Measurements from ENCODE around the gene MBD4. TPM values are rescaled to one million over a fixed set of nuclear protein-coding genes. Genes with fewer than 3 reads are reported as not detected.

Gene MBD4
- total and polyA plus RNA-seq, 4 donors = 16.7 to 49.8 (median 36.2) TPM

GRCh38 chr3:129434140-129434539 is 5.6 kb downstream of the MBD4 start:
- TF ChIP-seq CTCF (IDR thresholded peaks at IDR 0.05; ENCODE audit: control extremely low read depth, extremely low read depth) = no peak
- WGBS, 2 donors = 97 to 100% methylated on average over 1 of the region's 1 CpG
- Histone ChIP-seq H3K27ac (ENCODE audit: low read depth in 1 of 2, low read length in 1 of 2) (no peak overlapping the region), H3K4me1 (ENCODE audit: control insufficient read depth in 5 of 5, insufficient read depth in 5 of 5, low read length in 5 of 5) (peaks cover 0 to 16% (median 7%) of the 10 kb centered on the region in 5 donors), H3K27me3 (ENCODE audit: control insufficient read depth in 3 of 3, insufficient read depth in 3 of 3, low read length in 2 of 3) (no peaks in the 10 kb centered on the region), H3K36me3 (ENCODE audit: control insufficient read depth in 4 of 4, insufficient read depth in 4 of 4, low read length in 4 of 4) (peaks cover 16 to 40% (median 23%) of the 10 kb centered on the region in 4 donors), H3K4me3 (no peak overlapping the region), H3K9ac (ENCODE audit: insufficient read depth in 1 of 2, low read length in 2 of 2) (no peak overlapping the region), H3K9me3 (ENCODE audit: control insufficient read depth in 4 of 4, insufficient read depth in 3 of 4, low read length in 3 of 4) (no peaks in the 10 kb centered on the region)
- DNase-seq (no peak), ATAC-seq (ENCODE audit: insufficient read depth, low FRiP score) (no peak)

- peaks cover 16 to 40% (median 23%) of the 10 kb centered on the region in 4 donors for H3K36me3 ChIP-seq (ENCODE audit: control insufficient read depth in 4 of 4, insufficient read depth in 4 of 4, low read length in 4 of 4)
- TF ChIP-seq CTCF (IDR thresholded peaks at IDR 0.05; ENCODE audit: control extremely low read depth, extremely low read depth) = no peak
- ATAC-seq (ENCODE audit: insufficient read depth, low FRiP score) = no peak
- H3K4me1 ChIP-seq (ENCODE audit: control insufficient read depth in 5 of 5, insufficient read depth in 5 of 5, low read length in 5 of 5) = peaks cover 0 to 13% (median 8%) of the 10 kb centered on the region in 5 donors
- H3K27ac ChIP-seq (ENCODE audit: low read depth in 1 of 2, low read length in 1 of 2) = no peak overlapping the region
- no peak for DNase-seq
- H3K4me3 ChIP-seq = no peak overlapping the region
- H3K27me3 ChIP-seq (ENCODE audit: control insufficient read depth in 3 of 3, insufficient read depth in 3 of 3, low read length in 2 of 3) = no peaks in the 10 kb centered on the region
- H3K9ac ChIP-seq (ENCODE audit: insufficient read depth in 1 of 2, low read length in 2 of 2) = no peak overlapping the region
- H3K9me3 ChIP-seq (ENCODE audit: control insufficient read depth in 4 of 4, insufficient read depth in 3 of 4, low read length in 3 of 4) = no peaks in the 10 kb centered on the region
- WGBS, 2 donors = 90 to 94% methylated on average over 5 of the region's 5 CpGs
Observed at GRCh38 chr3:129433565-129433964, 6.2 kb downstream of the MBD4 start.

GRCh38 chr3:129432671-129433070 is 7.1 kb downstream of the MBD4 start:
- Histone ChIP-seq H3K27me3 (ENCODE audit: control insufficient read depth in 3 of 3, insufficient read depth in 3 of 3, low read length in 2 of 3) (no peaks in the 10 kb centered on the region), H3K27ac (ENCODE audit: low read depth in 1 of 2, low read length in 1 of 2) (no peak overlapping the region), H3K9ac (ENCODE audit: insufficient read depth in 1 of 2, low read length in 2 of 2) (no peak overlapping the region), H3K36me3 (ENCODE audit: control insufficient read depth in 4 of 4, insufficient read depth in 4 of 4, low read length in 4 of 4) (peaks cover 16 to 39% (median 23%) of the 10 kb centered on the region in 4 donors), H3K9me3 (ENCODE audit: control insufficient read depth in 4 of 4, insufficient read depth in 3 of 4, low read length in 3 of 4) (no peaks in the 10 kb centered on the region), H3K4me1 (ENCODE audit: control insufficient read depth in 5 of 5, insufficient read depth in 5 of 5, low read length in 5 of 5) (peaks cover 0 to 15% (median 5%) of the 10 kb centered on the region in 5 donors), H3K4me3 (no peak overlapping the region)
- DNase-seq (no peak), ATAC-seq (ENCODE audit: insufficient read depth, low FRiP score) (no peak)
- TF ChIP-seq CTCF (IDR thresholded peaks at IDR 0.05; ENCODE audit: control extremely low read depth, extremely low read depth) = no peak

DNA sequence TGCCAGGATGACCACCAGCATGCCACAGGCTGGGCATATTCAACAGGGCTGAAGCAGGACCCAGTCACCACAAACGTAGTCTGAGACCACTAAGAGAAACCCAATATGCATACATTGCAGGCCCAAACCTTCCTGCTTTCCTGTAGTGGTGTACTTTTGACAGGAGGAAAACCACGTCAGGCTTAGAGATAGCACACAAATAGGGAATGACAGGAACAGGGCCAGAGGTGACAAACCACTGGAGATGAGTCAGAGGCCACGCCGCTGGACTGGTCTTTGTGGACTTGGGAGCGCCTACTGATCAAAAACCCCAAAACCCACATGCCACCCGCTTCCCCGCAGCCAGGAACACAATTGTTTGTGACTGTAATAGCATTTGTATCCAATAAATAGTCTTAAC is 7.7 kb downstream of the MBD4 start:
- DNase-seq (no peak), ATAC-seq (ENCODE audit: insufficient read depth, low FRiP score) (no peak)
- H3K27ac ChIP-seq (ENCODE audit: low read depth in 1 of 2, low read length in 1 of 2) = no peak overlapping the region
- no peak overlapping the region for H3K9ac ChIP-seq (ENCODE audit: insufficient read depth in 1 of 2, low read length in 2 of 2)
- 70 to 73% methylated on average over 7 of the region's 7 CpGs for WGBS, 2 donors
- no peak overlapping the region for H3K4me3 ChIP-seq
- no peaks in the 10 kb centered on the region for H3K27me3 ChIP-seq (ENCODE audit: control insufficient read depth in 3 of 3, insufficient read depth in 3 of 3, low read length in 2 of 3)
- no peaks in the 10 kb centered on the region for H3K9me3 ChIP-seq (ENCODE audit: control insufficient read depth in 4 of 4, insufficient read depth in 3 of 4, low read length in 3 of 4)
- peaks cover 13 to 36% (median 22%) of the 10 kb centered on the region in 4 donors for H3K36me3 ChIP-seq (ENCODE audit: control insufficient read depth in 4 of 4, insufficient read depth in 4 of 4, low read length in 4 of 4)
- peaks cover 0 to 16% (median 5%) of the 10 kb centered on the region in 5 donors for H3K4me1 ChIP-seq (ENCODE audit: control insufficient read depth in 5 of 5, insufficient read depth in 5 of 5, low read length in 5 of 5)
- no peak for TF ChIP-seq CTCF (IDR thresholded peaks at IDR 0.05; ENCODE audit: control extremely low read depth, extremely low read depth)
